BLaER1 treated with 17β-estradiol and CSF1 and Interleukin-3, amounts not matched to agents 10 nM and 100 nM (cell line): ENCODE results near the gene RAB3B.
"Not testable (repeated sequence)": the region's sequence is repeated elsewhere in the genome, so short reads cannot be mapped to it uniquely, and the experiment has no call there.

Experiments
- H3K27ac ChIP-seq, 11 experiments: shearing (Covaris generic); formaldehyde crosslinking; 2 replicates each; pipeline ENCODE4 v1.8.1; 2022
- H3K27me3 ChIP-seq, 11 experiments: shearing (Covaris generic); formaldehyde crosslinking; 2 replicates each; pipeline ENCODE4 v1.8.1; 2022
- H3K36me3 ChIP-seq, 11 experiments: shearing (Covaris generic); formaldehyde crosslinking; 2 replicates each; pipeline ENCODE4 v1.8.1; 2022
- H3K4me1 ChIP-seq, 10 experiments: shearing (Covaris generic); formaldehyde crosslinking; 2 replicates each; pipeline ENCODE4 v1.8.1; 2022
- H3K4me2 ChIP-seq, 11 experiments: shearing (Covaris generic); formaldehyde crosslinking; 2 replicates each; pipeline ENCODE4 v1.8.1; 2022
- H3K4me3 ChIP-seq, 10 experiments: shearing (Covaris generic); formaldehyde crosslinking; 2 replicates each; pipeline ENCODE4 v1.8.1; 2022
- H3K9ac ChIP-seq, 11 experiments: shearing (Covaris generic); formaldehyde crosslinking; 2 replicates each; pipeline ENCODE4 v1.8.1; 2022
- H3K9me3 ChIP-seq, 11 experiments: shearing (Covaris generic); formaldehyde crosslinking; replicated peaks in 1 of 11; 2 replicates each; pipeline ENCODE4 v1.8.1; 2022
- H4K20me1 ChIP-seq, 11 experiments: shearing (Covaris generic); formaldehyde crosslinking; 2 replicates each; pipeline ENCODE4 v1.8.1; 2022
- Cebpa-rat ChIP-seq, 11 experiments: shearing (Covaris generic); IDR thresholded peaks; 2 replicates each; pipeline ENCODE4 v1.8.1; 2022

Gene RAB3B, protein sequence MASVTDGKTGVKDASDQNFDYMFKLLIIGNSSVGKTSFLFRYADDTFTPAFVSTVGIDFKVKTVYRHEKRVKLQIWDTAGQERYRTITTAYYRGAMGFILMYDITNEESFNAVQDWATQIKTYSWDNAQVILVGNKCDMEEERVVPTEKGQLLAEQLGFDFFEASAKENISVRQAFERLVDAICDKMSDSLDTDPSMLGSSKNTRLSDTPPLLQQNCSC

DNA sequence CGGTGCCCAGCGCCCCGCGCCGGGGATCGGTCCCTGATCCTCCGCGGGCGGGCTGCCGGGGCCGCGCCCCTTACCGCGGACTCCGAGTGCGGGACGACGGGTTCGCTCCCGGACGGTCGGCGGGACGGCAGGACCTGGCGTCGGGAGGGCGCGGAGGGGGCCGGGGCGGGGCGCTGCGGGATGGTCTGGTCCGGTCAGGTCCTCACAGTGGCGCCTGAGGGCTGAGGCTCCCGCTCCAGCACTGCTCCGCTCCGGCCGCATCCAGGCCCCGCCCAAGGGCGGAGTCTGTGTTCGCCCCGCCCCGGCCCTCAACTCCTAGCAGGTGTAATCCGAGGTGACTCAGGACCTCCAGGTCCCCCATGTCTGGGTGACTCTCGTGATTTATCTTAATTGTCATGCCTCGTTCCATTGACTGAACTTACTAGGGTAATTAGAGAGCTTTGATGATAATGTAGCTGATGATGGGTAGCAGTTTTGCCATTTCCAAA is at the start of gene RAB3B:
Gene RAB3B, minus strand, starts transcription at position 223 of the 488 bp plus-strand sequence. CDS start 13,583 bp downstream, outside the sequence.
- Histone ChIP-seq H3K4me3 (peak within 1 kb of the TSS; percentile 52 to 76 (median 67)), H3K9ac (peak within 1 kb of the TSS; percentile 48 to 79 (median 68); a peak in 19 of 22 replicates), H3K9me3 (no peaks in the 10 kb centered on the region), H3K27ac (peak within 1 kb of the TSS in 2 of 11 experiments; percentile 18 to 20; a peak in 2 of 22 replicates), H3K36me3 (no peaks in the 10 kb centered on the region), H3K4me2 (peak within 1 kb of the TSS; percentile 76 to 91 (median 85)), H3K27me3 (peaks cover 0 to 23% (median 9%) of the 10 kb centered on the region in 11 experiments; a peak in 11 of 22 replicates), H4K20me1 (0 out of 22 replicates have a peak, but pooled peaks cover 0 to 4% (median 0%) of the 10 kb centered on the region in 11 experiments), H3K4me1 (no peaks in the 10 kb centered on the region; a peak in 1 of 20 replicates)
- no peak for TF ChIP-seq Cebpa-rat (IDR thresholded peaks at IDR 0.05)

DNA sequence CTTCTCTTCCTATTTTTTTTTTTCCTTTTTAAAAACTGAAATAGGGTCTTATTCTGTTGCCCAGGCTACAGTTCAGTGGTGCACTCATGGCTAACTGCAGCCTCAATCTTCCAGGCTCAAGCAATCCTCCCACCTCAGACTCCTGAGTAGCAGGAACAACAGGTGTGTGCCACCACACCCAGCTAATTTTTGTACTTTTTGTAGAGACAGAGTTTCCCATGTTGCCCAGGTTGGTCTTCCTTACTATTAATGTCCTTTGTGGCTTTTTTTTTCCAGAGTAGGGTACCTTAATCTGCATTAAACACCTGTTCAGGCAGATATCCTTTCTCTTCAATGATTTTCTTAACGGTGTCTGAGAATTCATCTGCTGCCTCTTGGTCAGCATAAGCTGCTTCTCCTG is 47.4 kb upstream of the RAB3B start:
- no peak for TF ChIP-seq Cebpa-rat (IDR thresholded peaks at IDR 0.05)
- no peak overlapping the region for H3K9ac ChIP-seq
- H3K4me2 ChIP-seq: no peak overlapping the region
- peaks cover 50 to 83% (median 72%) of the 10 kb centered on the region in 11 experiments for H3K36me3 ChIP-seq
- no peak overlapping the region for H3K4me3 ChIP-seq
- H3K9me3 ChIP-seq: no peaks in the 10 kb centered on the region
- no peaks in the 10 kb centered on the region for H3K27me3 ChIP-seq
- peaks cover 0 to 6% (median 6%) of the 10 kb centered on the region in 10 experiments; a peak in 11 of 20 replicates for H3K4me1 ChIP-seq
- H3K27ac ChIP-seq: no peak overlapping the region
- peaks cover 3 to 28% (median 10%) of the 10 kb centered on the region in 11 experiments; a peak in 18 of 22 replicates for H4K20me1 ChIP-seq

DNA sequence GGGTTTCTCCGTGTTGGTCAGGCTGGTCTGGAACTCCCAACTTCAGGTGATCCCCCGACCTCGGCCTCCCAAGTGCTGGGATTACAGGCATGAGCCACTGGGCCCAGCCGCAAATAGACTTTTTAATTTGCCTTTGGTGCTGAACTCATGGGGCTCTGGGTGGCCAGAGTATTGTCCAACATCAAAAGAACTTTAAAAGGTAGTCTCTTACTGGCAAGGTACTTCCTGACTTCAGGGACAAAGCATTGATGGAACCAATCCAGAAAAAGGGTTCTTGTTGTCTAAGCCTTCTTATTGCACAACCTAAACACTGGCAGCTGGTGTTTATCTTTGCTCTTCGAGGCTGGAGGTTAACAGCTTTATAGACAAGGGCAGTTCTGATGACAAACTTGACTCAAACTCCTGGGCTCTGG is 46.9 kb upstream of the RAB3B start:
- Histone ChIP-seq H3K9ac (no peak overlapping the region), H3K27me3 (no peaks in the 10 kb centered on the region), H3K4me2 (no peak overlapping the region), H3K9me3 (no peaks in the 10 kb centered on the region), H3K4me3 (no peak overlapping the region), H3K4me1 (peaks cover under 1 to 9% (median 7%) of the 10 kb centered on the region in 10 experiments; a peak in 16 of 20 replicates), H3K27ac (no peak overlapping the region), H4K20me1 (peaks cover 4 to 28% (median 11%) of the 10 kb centered on the region in 11 experiments; a peak in 21 of 22 replicates), H3K36me3 (peaks cover 50 to 80% (median 69%) of the 10 kb centered on the region in 11 experiments)
- TF ChIP-seq Cebpa-rat (IDR thresholded peaks at IDR 0.05): 0 out of 22 replicates have a peak, but pooled peaks of 1 of the 11 experiments have one; percentile 14

DNA sequence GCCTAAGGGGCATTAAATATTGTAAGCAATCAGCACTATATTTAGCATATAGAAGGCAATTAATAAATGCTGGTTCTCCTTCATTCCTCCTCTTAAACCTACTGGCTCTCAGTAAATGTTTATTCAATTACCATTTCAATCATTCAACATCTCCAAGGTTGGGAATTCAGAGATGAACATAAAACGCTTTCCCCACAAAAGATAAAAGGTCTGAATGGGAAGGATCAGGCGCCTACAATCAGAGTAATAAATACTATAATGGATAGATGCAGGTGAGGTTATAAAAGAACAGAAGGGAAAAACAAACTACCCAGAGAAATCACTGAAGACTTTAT is 43.5 kb upstream of the RAB3B start:
- Histone ChIP-seq H3K36me3 (peaks cover 38 to 80% (median 53%) of the 10 kb centered on the region in 11 experiments), H3K27me3 (no peaks in the 10 kb centered on the region), H3K4me2 (peak overlapping the region; percentile 83 to 100 (median 91)), H4K20me1 (peaks cover 22 to 52% (median 36%) of the 10 kb centered on the region in 11 experiments; a peak in 21 of 22 replicates), H3K4me3 (peak overlapping the region; percentile 75 to 97 (median 92); a peak in 18 of 20 replicates), H3K4me1 (peaks cover 20 to 38% (median 25%) of the 10 kb centered on the region in 10 experiments), H3K9ac (peak overlapping the region; percentile 88 to 96 (median 91); a peak in 20 of 22 replicates), H3K9me3 (no peaks in the 10 kb centered on the region), H3K27ac (peak overlapping the region; percentile 80 to 95 (median 93))
- TF ChIP-seq Cebpa-rat (IDR thresholded peaks at IDR 0.05): no peak

DNA sequence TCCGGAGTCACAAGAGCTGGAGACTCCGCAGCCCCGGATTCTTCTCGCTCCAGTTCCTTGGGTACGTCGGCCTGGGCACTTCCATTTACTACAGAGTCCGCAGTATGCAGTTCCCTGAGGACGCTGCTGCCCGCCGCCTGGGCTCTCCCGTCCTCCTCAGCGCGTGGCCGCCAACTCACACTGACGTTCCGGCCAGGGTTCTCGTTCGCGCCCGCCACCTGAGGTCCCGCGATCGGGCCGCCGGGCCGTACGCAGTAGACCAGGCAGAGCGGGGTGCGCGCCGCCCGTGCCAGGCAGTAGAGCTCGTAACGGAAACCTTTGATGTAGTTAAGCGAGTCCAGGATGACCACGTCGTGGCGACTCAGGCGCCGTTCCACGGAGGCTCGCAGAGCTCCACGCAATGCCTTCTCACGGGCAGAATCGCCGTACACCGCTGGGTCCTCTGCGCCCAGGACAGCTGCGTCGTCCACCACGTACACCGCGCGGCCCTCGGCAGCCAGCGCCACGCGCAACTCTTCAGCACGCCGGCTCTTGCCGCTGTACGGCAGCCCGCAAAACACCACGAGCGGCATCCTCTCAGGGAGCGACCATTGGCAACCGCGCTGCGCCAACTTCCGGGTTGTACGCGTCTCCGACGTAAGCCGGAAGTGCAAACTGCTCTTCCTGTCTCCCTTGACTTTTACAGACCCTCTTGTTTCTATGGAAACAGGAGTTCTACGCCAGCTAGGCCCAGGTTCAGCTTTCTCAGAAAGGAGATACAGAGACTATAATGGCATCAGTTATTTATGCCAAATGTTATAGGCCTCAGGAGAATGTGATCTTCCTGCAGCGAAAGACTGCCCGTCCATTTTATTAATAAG is 42.9 kb upstream of the RAB3B start, which contains the start of gene KTI12:
Gene KTI12, minus strand, starts transcription at position 621 of the 860 bp plus-strand sequence. Its CDS starts 49 bp downstream, at position 572.
- peaks cover 22 to 58% (median 36%) of the 10 kb centered on the region in 11 experiments; a peak in 21 of 22 replicates for H4K20me1 ChIP-seq
- peaks cover 32 to 80% (median 47%) of the 10 kb centered on the region in 11 experiments for H3K36me3 ChIP-seq
- peaks cover 20 to 38% (median 26%) of the 10 kb centered on the region in 10 experiments for H3K4me1 ChIP-seq
- no peak for TF ChIP-seq Cebpa-rat (IDR thresholded peaks at IDR 0.05)
- H3K4me2 ChIP-seq: peak within 1 kb of the TSS; percentile 83 to 100 (median 91)
- H3K9ac ChIP-seq: peak within 1 kb of the TSS; percentile 88 to 96 (median 91)
- peak within 1 kb of the TSS; percentile 80 to 95 (median 93) for H3K27ac ChIP-seq
- H3K4me3 ChIP-seq: peak within 1 kb of the TSS; percentile 75 to 97 (median 92)
- H3K9me3 ChIP-seq: no peaks in the 10 kb centered on the region
- H3K27me3 ChIP-seq: no peaks in the 10 kb centered on the region

DNA sequence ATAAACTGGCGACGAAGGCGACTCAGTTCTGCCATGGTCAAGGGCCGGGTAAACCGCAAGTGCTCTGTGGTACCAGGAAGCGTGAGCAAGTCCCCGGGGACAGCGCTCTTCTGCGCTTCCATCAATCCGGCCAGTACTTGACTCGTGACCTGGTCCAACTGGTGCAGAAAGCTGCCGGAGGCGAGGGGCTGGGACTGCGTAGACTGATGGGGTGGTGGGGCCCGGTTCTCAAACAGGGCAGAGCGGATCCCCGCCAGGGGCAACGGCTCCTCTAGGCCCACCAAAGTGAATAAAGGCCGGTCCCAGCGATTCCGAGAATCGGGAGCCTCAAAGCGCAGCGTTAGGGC is 42.3 kb upstream of the RAB3B start:
- Histone ChIP-seq H3K36me3 (peaks cover 29 to 80% (median 44%) of the 10 kb centered on the region in 11 experiments), H3K9ac (peak overlapping the region; percentile 88 to 96 (median 91)), H3K27me3 (no peaks in the 10 kb centered on the region), H3K9me3 (no peaks in the 10 kb centered on the region), H3K4me3 (peak overlapping the region; percentile 75 to 97 (median 92)), H3K4me2 (peak overlapping the region; percentile 83 to 100 (median 91)), H3K27ac (peak overlapping the region; percentile 80 to 95 (median 93)), H4K20me1 (peaks cover 22 to 52% (median 36%) of the 10 kb centered on the region in 11 experiments; a peak in 21 of 22 replicates), H3K4me1 (peaks cover 20 to 38% (median 27%) of the 10 kb centered on the region in 10 experiments)
- TF ChIP-seq Cebpa-rat (IDR thresholded peaks at IDR 0.05): no peak

DNA sequence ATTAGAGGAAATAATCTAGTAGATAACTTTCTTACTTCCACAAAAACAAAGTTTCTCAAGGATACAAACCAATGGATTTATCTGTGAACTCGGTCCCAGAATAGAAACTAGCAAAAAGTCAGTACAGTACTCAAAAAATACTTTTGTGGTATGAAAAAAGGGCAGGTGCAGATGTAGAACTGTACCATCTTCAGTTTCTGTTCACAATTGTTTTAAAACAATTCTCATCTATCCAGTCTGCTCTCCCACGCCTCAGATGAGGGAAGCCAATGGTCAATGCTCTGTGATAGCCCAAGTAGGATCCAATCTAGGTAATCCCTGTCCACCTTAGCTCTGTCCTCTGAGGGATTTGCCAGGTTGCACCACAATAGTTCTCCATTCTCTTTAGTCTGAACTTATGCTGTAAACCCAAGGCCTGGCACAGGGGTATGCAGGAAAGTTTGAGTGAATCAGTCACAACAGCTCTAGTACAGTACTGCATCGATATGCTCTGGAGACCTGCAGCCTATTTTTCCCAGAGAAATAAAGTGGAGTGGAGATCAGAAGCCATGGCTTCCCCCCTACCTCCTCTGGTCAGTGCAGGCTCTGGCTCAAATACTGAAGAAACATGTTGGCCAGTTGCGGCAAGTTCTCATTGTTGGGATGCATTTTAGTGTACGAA is 41.8 kb upstream of the RAB3B start:
- H3K27ac ChIP-seq: peak overlapping the region in 10 of 11 experiments; percentile 83 to 95 (median 93); a peak in 20 of 22 replicates

DNA sequence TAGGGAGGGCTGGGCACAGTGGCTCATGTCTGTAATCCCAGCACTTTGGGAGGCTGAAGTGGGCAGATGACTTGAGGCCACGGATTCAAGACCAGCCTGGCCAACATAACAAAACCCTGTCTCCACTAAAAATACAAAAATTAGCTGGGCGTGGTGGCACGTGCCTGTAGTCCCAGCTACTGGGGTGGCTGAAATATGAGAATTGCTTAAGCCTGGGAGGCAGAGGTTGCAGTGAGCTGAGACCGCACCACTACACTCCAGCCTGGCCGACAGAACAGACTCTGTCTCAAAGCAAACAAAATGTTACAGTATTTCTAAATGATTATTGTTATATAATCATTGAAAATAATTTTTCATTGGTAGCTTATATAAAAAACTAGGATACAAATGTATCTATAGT is 38.3 kb upstream of the RAB3B start:
- not testable (repeated sequence) for H3K4me3 ChIP-seq, H3K9me3 ChIP-seq, H3K4me2 ChIP-seq, H3K27ac ChIP-seq, H3K9ac ChIP-seq, H3K27me3 ChIP-seq
- H3K4me1 ChIP-seq: peaks cover 24 to 37% (median 32%) of the 10 kb centered on the region in 10 experiments
- H4K20me1 ChIP-seq: peaks cover 22 to 49% (median 36%) of the 10 kb centered on the region in 11 experiments; a peak in 21 of 22 replicates
- peaks cover 48 to 87% (median 57%) of the 10 kb centered on the region in 11 experiments for H3K36me3 ChIP-seq

More for the DNA sequence above, 41.8 kb upstream of the RAB3B start:
- Histone ChIP-seq H3K36me3 (peaks cover 27 to 80% (median 43%) of the 10 kb centered on the region in 11 experiments), H3K9ac (peak overlapping the region; percentile 88 to 96 (median 91)), H3K4me2 (peak overlapping the region; percentile 83 to 100 (median 91)), H3K27me3 (no peaks in the 10 kb centered on the region), H3K9me3 (no peaks in the 10 kb centered on the region), H3K4me3 (peak overlapping the region; percentile 75 to 97 (median 92)), H4K20me1 (peaks cover 22 to 49% (median 36%) of the 10 kb centered on the region in 11 experiments; a peak in 21 of 22 replicates), H3K4me1 (peaks cover 20 to 38% (median 27%) of the 10 kb centered on the region in 10 experiments)
- no peak for TF ChIP-seq Cebpa-rat (IDR thresholded peaks at IDR 0.05)
